H1 (cell line): ENCODE measurements around the gene NRROS. TPM values are rescaled to one million over a fixed set of nuclear protein-coding genes. Genes with fewer than 3 reads are reported as not detected.

Source experiments
- polyA plus RNA-seq, 7 experiments: library from polyadenylated mRNA; depleted of rRNA in 3 of 7; stranded (reverse) in 5 of 7; unstranded in 2 of 7; fragments of >200 nt in 5 of 7; fragments of 200-250 nt in 2 of 7; gene quantifications; 1 replicate in 5 of 7; 2 replicates in 1 of 7; 4 replicates in 1 of 7; pipeline versions ENCODE4 v1.2.1 to v1.2.3, GENCODE V29; 2011 to 2013; ENCODE audit warnings: missing spikeins in 2 of 7, mixed read lengths in 2 of 7
- small RNA-seq: library from polyadenylated mRNA; stranded (forward); fragments of <200 nt; extraction: miRNeasy Mini kit (QIAGEN cat#:217004); gene quantifications from one replicate; pipeline ENCODE3, GENCODE V24; 2013; ENCODE audit not compliant: insufficient read depth
- total RNA-seq: library from RNA; stranded (reverse); fragmentation: NEBNext Ultra II Directional; extraction: Animal tissue kit (Norgen Biotek cat#: 25700); gene quantifications from 2 replicates; pipeline ENCODE4 v1.2.1, GENCODE V29; 2021

NRROS gene
- total and polyA plus RNA-seq, 2 of the 8 experiments (the other 6 are each of a cell fraction or from before 2014, with no cell fraction given) = 5.3 to 7.3 TPM

Small RNA genes within 50 kb of the gene (small RNA-seq; reads per million reads assigned to genes)
- gene RNU6-646P = not detected

Other genes with a start within 250 kb of the NRROS start
- gene UBXN7, start 207.3 kb upstream of the NRROS start, total RNA-seq = 109 and 122 TPM in 2 replicates
- 16.4 and 18.5 TPM in 2 replicates for gene UBXN7, start 207.3 kb upstream of the NRROS start, polyA plus RNA-seq (2011; rRNA removed)
- 62.9 and 63.5 TPM in 2 replicates for gene RNF168, start 135.9 kb upstream of the NRROS start, total RNA-seq
- 6.3 and 8.1 TPM in 2 replicates for gene RNF168, start 135.9 kb upstream of the NRROS start, polyA plus RNA-seq (2011; rRNA removed)
- not detected in 2 replicates for gene SMCO1, start 124.3 kb upstream of the NRROS start, total RNA-seq
- gene SMCO1, start 124.3 kb upstream of the NRROS start, polyA plus RNA-seq (2011; rRNA removed) = 0.03 TPM in 1 of 2 replicates, not detected in the other
- gene WDR53, start 71.1 kb upstream of the NRROS start, total RNA-seq = 17.9 and 18.8 TPM in 2 replicates
- gene WDR53, start 71.1 kb upstream of the NRROS start, polyA plus RNA-seq (2011; rRNA removed) = 4.7 and 7.4 TPM in 2 replicates
- 18.0 and 19.4 TPM in 2 replicates for gene FBXO45, start 71.0 kb upstream of the NRROS start, total RNA-seq
- gene FBXO45, start 71.0 kb upstream of the NRROS start, polyA plus RNA-seq (2011; rRNA removed) = 3.4 and 5.2 TPM in 2 replicates
- gene CEP19, start 72.6 kb downstream of the NRROS start, total RNA-seq = 1.3 and 1.6 TPM in 2 replicates
- 0.52 and 0.95 TPM in 2 replicates for gene CEP19, start 72.6 kb downstream of the NRROS start, polyA plus RNA-seq (2011; rRNA removed)
- gene PIGX, start 72.7 kb downstream of the NRROS start, total RNA-seq = 14.7 and 14.9 TPM in 2 replicates
- 5.0 and 7.0 TPM in 2 replicates for gene PIGX, start 72.7 kb downstream of the NRROS start, polyA plus RNA-seq (2011; rRNA removed)
- 60.5 and 62.8 TPM in 2 replicates for gene PAK2, start 100.2 kb downstream of the NRROS start, total RNA-seq
- 8.5 and 13.1 TPM in 2 replicates for gene PAK2, start 100.2 kb downstream of the NRROS start, polyA plus RNA-seq (2011; rRNA removed)
- 27.3 TPM in 2 replicates for gene SENP5, start 228.2 kb downstream of the NRROS start, total RNA-seq
- 4.8 and 6.7 TPM in 2 replicates for gene SENP5, start 228.2 kb downstream of the NRROS start, polyA plus RNA-seq (2011; rRNA removed)